Epithelial cell of proximal tubule (primary cell): ENCODE results near the gene MEG3. TPM values are rescaled to one million over a fixed set of nuclear protein-coding genes. Genes with fewer than 3 reads are reported as not detected.

ENCODE experiments used
- DNase-seq: peaks from one replicate; pipeline ENCODE4 v3.0.0-alpha.2; 2011; ENCODE audit warnings: low read depth
- H3K4me3 ChIP-seq: 2 replicates; pipeline ENCODE4 v1.5.1; 2011; ENCODE audit warnings: low read depth, mild to moderate bottlenecking, low read length
- CTCF ChIP-seq: conservative IDR thresholded peaks from 2 replicates; pipeline ENCODE4 v1.5.1; 2012; ENCODE audit warnings: low read depth, mild to moderate bottlenecking, low read length
- total RNA-seq: library from RNA; depleted of rRNA; stranded (reverse); fragments of >200 nt; gene quantifications from 2 replicates; pipeline ENCODE4 v1.2.3, GENCODE V29; 2015

Gene MEG3
- total RNA-seq, 1 donor from 2014 or later = 26.0 TPM

GRCh38 chr14:100883789-100884101 lies 57.8 kb downstream of the MEG3 start:
- DNase-seq = no peak
- no peak for TF ChIP-seq CTCF

GRCh38 chr14:100884456-100884855 lies 58.5 kb downstream of the MEG3 start:
- no peak overlapping the region for H3K4me3 ChIP-seq
- DNase-seq = no peak

More at GRCh38 chr14:100883789-100884101, 57.8 kb downstream of the MEG3 start:
- no peak overlapping the region for H3K4me3 ChIP-seq

GRCh38 chr14:100885196-100885595 lies 59.3 kb downstream of the MEG3 start:
- DNase-seq = no peak
- TF ChIP-seq CTCF = no peak
- H3K4me3 ChIP-seq = no peak overlapping the region

More at GRCh38 chr14:100884456-100884855, 58.5 kb downstream of the MEG3 start:
- no peak for TF ChIP-seq CTCF

GRCh38 chr14:100885617-100886016 lies 59.7 kb downstream of the MEG3 start:
- no peak for TF ChIP-seq CTCF
- no peak for DNase-seq

GRCh38 chr14:100887728-100888335 lies 61.9 kb downstream of the MEG3 start:
- no peak for TF ChIP-seq CTCF
- H3K4me3 ChIP-seq = no peak overlapping the region
- no peak for DNase-seq

More at GRCh38 chr14:100885617-100886016, 59.7 kb downstream of the MEG3 start:
- no peak overlapping the region for H3K4me3 ChIP-seq

- no peak for TF ChIP-seq CTCF
- DNase-seq = no peak
- no peak overlapping the region for H3K4me3 ChIP-seq
Observed at GRCh38 chr14:100888789-100889315, 62.9 kb downstream of the MEG3 start.

GRCh38 chr14:100889641-100890040 lies 63.7 kb downstream of the MEG3 start:
- no peak for DNase-seq
- no peak overlapping the region for H3K4me3 ChIP-seq
- no peak for TF ChIP-seq CTCF
